GM12878 (cell line): ENCODE data around the gene SEC14L6. TPM values are rescaled to one million over a fixed set of nuclear protein-coding genes. Genes with fewer than 3 reads are reported as not detected.

ENCODE experiments used
- ATAC-seq: fragments of 200-7000 bp; cut with Tn5 transposase; 3 replicates; pipeline ENCODE4 v1.9.1; 2020; ENCODE audit warnings: mild to moderate bottlenecking, moderate library complexity
- BruUV-seq: library from RNA; stranded (reverse); fragments of 400-500 nt; replicated peaks from 2 replicates; lab custom pipeline; 2021; lab: Mats Ljungman, UMichigan
- CTCF ChIA-PET: fragments of 300-600 bp; sonication (Branson Sonifier 250); formaldehyde crosslinking; extraction: SDS; loops from one replicate; lab custom pipeline; 2021; ENCODE audit warnings: inconsistent platforms; lab: Yijun Ruan, JAX
- POLR2A ChIA-PET: fragments of 350-600 bp; formaldehyde crosslinking; extraction: SDS; loops from one replicate; lab custom pipeline; 2021; ENCODE audit warnings: inconsistent platforms; lab: Charles Lee
- RAD21 ChIA-PET: fragments of 300-600 bp; sonication (Branson Sonifier 250); formaldehyde crosslinking; loops from one replicate; lab custom pipeline; 2023; ENCODE audit warnings: antibody characterized with exemption; ENCODE audit not compliant: unreplicated experiment; lab: Charles Lee
- SMC1A ChIA-PET: fragments of 300-600 bp; sonication (Branson Sonifier 250); formaldehyde crosslinking; loops from one replicate; lab custom pipeline; 2023; ENCODE audit not compliant: unreplicated experiment, uncharacterized antibody; lab: Charles Lee
- DNase-seq: peaks from one replicate; pipeline ENCODE4 v3.0.0-alpha.2; 2011; ENCODE audit warnings: low read depth, low spot score
- FAIRE-seq: peaks from 3 replicates; lab custom pipeline; 2011; peaks lifted over from hg19 to GRCh38; lab: Jason Lieb, UNC
- H2AFZ ChIP-seq: 2 replicates; pipeline ENCODE4 v1.6.0; 2011; ENCODE audit warnings: low read depth, low read length, control low read depth; ENCODE audit not compliant: control insufficient read depth
- H3K27ac ChIP-seq: 2 replicates; pipeline ENCODE4 v1.5.1; 2011; ENCODE audit warnings: control low read depth; ENCODE audit not compliant: control insufficient read depth, insufficient read depth
- H3K27me3 ChIP-seq, 2 experiments: replicated peaks in 1 of 2; 2 replicates each; pipeline versions ENCODE4 v1.6.0 to v1.6.1; 2011; ENCODE audit warnings: low read length in 1 of 2; ENCODE audit not compliant: control insufficient read depth in 2 of 2, insufficient read depth in 2 of 2
- H3K36me3 ChIP-seq, 2 experiments: 2 replicates each; pipeline ENCODE4 v1.5.1; 2011; ENCODE audit warnings: low read length in 1 of 2; ENCODE audit not compliant: control insufficient read depth in 2 of 2, insufficient read depth in 2 of 2
- H3K4me1 ChIP-seq: 2 replicates; pipeline ENCODE4 v1.6.1; 2011; ENCODE audit warnings: mild to moderate bottlenecking, low read length, moderate library complexity, mixed read lengths; ENCODE audit not compliant: control insufficient read depth, insufficient read depth
- H3K4me2 ChIP-seq: 2 replicates; pipeline ENCODE4 v1.6.0; 2011; ENCODE audit warnings: control low read depth; ENCODE audit not compliant: control insufficient read depth, insufficient read depth
- H3K4me3 ChIP-seq: fragments of 200-600 bp; sonication (generic); 2 replicates; pipeline ENCODE4 v1.5.1; 2016
- H3K79me2 ChIP-seq: 2 replicates; pipeline ENCODE4 v1.6.0; 2011; ENCODE audit warnings: low read length; ENCODE audit not compliant: control insufficient read depth, insufficient read depth
- H3K9ac ChIP-seq: 2 replicates; pipeline ENCODE4 v1.8.0; 2011; ENCODE audit warnings: low read length, control low read depth, mixed read lengths; ENCODE audit not compliant: control insufficient read depth, insufficient read depth
- H3K9me3 ChIP-seq: replicated peaks from 3 replicates; pipeline ENCODE4 v1.5.1; 2011; ENCODE audit warnings: mild to moderate bottlenecking, low read length; ENCODE audit not compliant: control insufficient read depth, insufficient read depth
- H4K20me1 ChIP-seq: 2 replicates; pipeline ENCODE4 v1.6.0; 2011; ENCODE audit not compliant: control insufficient read depth, insufficient read depth
- ASH2L ChIP-seq: fragments of 300-600, 200-600 bp; sonication (generic); IDR thresholded peaks from 2 replicates; pipeline ENCODE4 v1.6.1; 2017; ENCODE audit warnings: low read depth, mild to moderate bottlenecking, borderline replicate concordance
- CBX3 ChIP-seq: fragments of 200-600 bp; sonication (generic); IDR thresholded peaks from 2 replicates; pipeline ENCODE4 v1.6.1; 2016; ENCODE audit warnings: low read depth, borderline replicate concordance
- EP300 ChIP-seq, 2 experiments: fragments of 150-350 bp in 1 of 2; IDR thresholded peaks; 2 replicates each; pipeline ENCODE4 v1.6.1; 2011 to 2012; ENCODE audit warnings: low read depth in 2 of 2, low read length in 2 of 2, borderline replicate concordance in 1 of 2, improper control_type of control experiment in 1 of 2, inconsistent platforms in 1 of 2; ENCODE audit not compliant: control insufficient read depth in 1 of 2
- IKZF1 ChIP-seq: fragments of 450-650 bp; conservative IDR thresholded peaks from 2 replicates; pipeline ENCODE4 v1.6.1; 2017; ENCODE audit warnings: antibody characterized with exemption, mild to moderate bottlenecking
- PML ChIP-seq: IDR thresholded peaks from 2 replicates; pipeline ENCODE4 v1.6.1; 2012; ENCODE audit warnings: low read length, inconsistent platforms
- RBBP5 ChIP-seq: fragments of 200-600 bp; sonication (generic); conservative IDR thresholded peaks from 2 replicates; pipeline ENCODE4 v1.6.1; 2016
- SPI1 ChIP-seq: IDR thresholded peaks from 2 replicates; pipeline ENCODE4 v1.6.1; 2011; ENCODE audit warnings: low read depth, mild to moderate bottlenecking, low read length, moderate library complexity, borderline replicate concordance; ENCODE audit not compliant: insufficient read depth
- STAT1 ChIP-seq: fragments of 450-650 bp; conservative IDR thresholded peaks from 2 replicates; pipeline ENCODE4 v1.6.1; 2014; ENCODE audit warnings: antibody characterized with exemption, mild to moderate bottlenecking
- STAT3 ChIP-seq: IDR thresholded peaks from 2 replicates; pipeline ENCODE4 v1.6.1; 2011; ENCODE audit warnings: low read depth, low read length, improper control_type of control experiment
- SUZ12 ChIP-seq: fragments of 200-600 bp; sonication (generic); IDR thresholded peaks from one replicate; pipeline ENCODE4 v1.6.1; 2018; ENCODE audit warnings: antibody characterized with exemption, mild to moderate bottlenecking; ENCODE audit not compliant: unreplicated experiment
- TAF1 ChIP-seq: IDR thresholded peaks from 2 replicates; pipeline ENCODE4 v1.6.1; 2011; ENCODE audit warnings: mild to moderate bottlenecking, low read depth, low read length, borderline replicate concordance
- TCF3 ChIP-seq: IDR thresholded peaks from 2 replicates; pipeline ENCODE4 v1.6.1; 2012; ENCODE audit warnings: low read depth, mild to moderate bottlenecking, low read length, borderline replicate concordance; ENCODE audit not compliant: insufficient read depth
- ZBTB33 ChIP-seq: fragments of 450-650 bp; IDR thresholded peaks from 2 replicates; pipeline ENCODE4 v1.6.1; 2017; ENCODE audit warnings: mild to moderate bottlenecking
- WGBS: methylation state at CpG from one replicate; pipeline ENCODE4 v1.1.6; 2016; ENCODE audit warnings: low lambda C conversion rate; ENCODE audit not compliant: insufficient replicate concordance, insufficient coverage; ENCODE audit errors: missing lambda C conversion rate; 5-methylcytosine and 5-hydroxymethylcytosine counted together
- in situ Hi-C: fragments of 300-500 bp; cut with MboI; formaldehyde crosslinking; loops from 9 replicates; pipeline ENCODE4 v1.14.3; 2018; ENCODE audit warnings: mixed read lengths
- intact Hi-C: fragments of 100-400 bp; cut with micrococcal nuclease; formaldehyde crosslinking; loops from one replicate; pipeline ENCODE4 v1.14.2; 2022; ENCODE audit not compliant: unreplicated experiment
- polyA plus RNA-seq, 11 experiments: library from polyadenylated mRNA; depleted of rRNA in 4 of 11; unstranded in 6 of 11; stranded (reverse) in 5 of 11; fragments of >200 nt; fragmentation: Nextera tagmentation in 4 of 11; fragmentation: Illumina TruSeq in 1 of 11; extraction: Ambion mirVana in 4 of 11; extraction: Trizol in 1 of 11; gene quantifications; 1 replicate in 1 of 11; 2 replicates in 10 of 11; pipeline versions ENCODE4 v1.2.1 to v1.2.3, GENCODE V29; 2011 to 2016; ENCODE audit warnings: inconsistent platforms in 2 of 11, missing spikeins in 2 of 11, low read depth in 1 of 11
- total RNA-seq, 4 experiments: library from RNA; depleted of rRNA in 3 of 4; stranded (reverse); fragments of >200 nt in 3 of 4; fragmentation: Illumina TruSeq in 1 of 4; extraction: Trizol in 1 of 4; gene quantifications; 2 replicates each; pipeline versions ENCODE4 v1.2.1 to v1.2.3, GENCODE V29; 2013 to 2021
- TF ChIP-seq, protein P1 (sequence below): IDR thresholded peaks from 2 replicates; pipeline ENCODE4 v1.6.1; 2011; ENCODE audit warnings: borderline replicate concordance, low read depth, mild to moderate bottlenecking, moderate library complexity, mixed read lengths, low read length; ENCODE audit not compliant: insufficient read depth; ENCODE audit errors: extremely low read length

Gene SEC14L6
- total and polyA plus RNA-seq, 10 of the 15 experiments (the other 5 are each of a cell fraction or from before 2014, with no cell fraction given) = not detected

GRCh38 chr22:30591191-30591587 is 44.6 kb upstream of the SEC14L6 start:
- Histone ChIP-seq H3K4me1 (no peaks in the 10 kb centered on the region), H3K36me3 (peaks cover 11 to 28% of the 10 kb centered on the region in 2 experiments), H3K27me3 (no peaks in the 10 kb centered on the region), H2AFZ (peak overlapping the region; percentile 58), H3K27ac (peak overlapping the region; percentile 91), H4K20me1 (no peaks in the 10 kb centered on the region), H3K79me2 (peaks cover 26% of the 10 kb centered on the region), H3K9ac (peak overlapping the region; percentile 95), H3K4me2 (peak overlapping the region; percentile 90), H3K9me3 (no peaks in the 10 kb centered on the region), H3K4me3 (peak overlapping the region; percentile 97)
- ChIA-PET SMC1A (interaction anchor here (0.7 to 1.1 kb wide), 5 partner anchors 10 to 169 kb away, joined by 3 to 5 read pairs (median 3); partner anchors contain the start of gene TCN2), POLR2A (interaction anchor here (0.6 to 1.3 kb wide), 5 partner anchors 13 to 492 kb away, joined by 3 to 7 read pairs (median 3); no protein-coding TSS in a partner anchor), CTCF (interaction anchor here (1.1 to 6.6 kb wide), 4 partner anchors 11 to 164 kb away, joined by 4 to 45 read pairs (median 6); partner anchors contain the start of genes SLC35E4 and TCN2), RAD21 (interaction anchor here (1.0 to 1.4 kb wide), 4 partner anchors 15 to 189 kb away, joined by 3 to 7 read pairs (median 4); partner anchors contain the start of genes SLC35E4 and TCN2)
- intact Hi-C loops (no loop called here), in situ Hi-C loops (no loop called here)
- DNase-seq (no peak), FAIRE-seq (peak; percentile 68), ATAC-seq (no peak)
- TSS peak; percentile 62 for BruUV-seq
- WGBS = under 1% methylated on average over 14 of the region's 14 CpGs
- TF ChIP-seq TCF3 = no peak
- TF ChIP-seq PML = 0 out of 2 replicates have a peak, but pooled peaks have one; percentile 37
- no peak for TF ChIP-seq SUZ12
- no peak for TF ChIP-seq IKZF1

GRCh38 chr22:30586414-30586813 is 39.9 kb upstream of the SEC14L6 start:
- intact Hi-C loops = no loop called here
- Histone ChIP-seq H3K4me2 (no peak overlapping the region), H3K9ac (no peak overlapping the region), H2AFZ (no peak overlapping the region), H3K4me3 (no peak overlapping the region), H3K9me3 (no peaks in the 10 kb centered on the region), H3K36me3 (peaks cover 42 to 47% of the 10 kb centered on the region in 2 experiments), H3K79me2 (peaks cover 23% of the 10 kb centered on the region), H4K20me1 (no peaks in the 10 kb centered on the region), H3K4me1 (no peaks in the 10 kb centered on the region), H3K27ac (no peak overlapping the region), H3K27me3 (no peaks in the 10 kb centered on the region)
- DNase-seq = no peak
- ChIA-PET RAD21 (no interaction called here), SMC1A (no interaction called here), CTCF (interaction anchor here (1.5 kb wide), 1 partner anchor 20 kb away, joined by 5 read pairs; no protein-coding TSS in a partner anchor), POLR2A (interaction anchor here (0.7 kb wide), 1 partner anchor 391 kb away, joined by 3 read pairs; no protein-coding TSS in a partner anchor)
- in situ Hi-C loops = no loop called here
- no TSS peak for BruUV-seq
- no peak for ATAC-seq
- FAIRE-seq = no peak
- WGBS = 91% methylated on average over 8 of the region's 8 CpGs
- TF ChIP-seq ASH2L (no peak), STAT3 (no peak), RBBP5 (no peak), TAF1 (no peak), ZBTB33 (no peak), CBX3 (no peak), STAT1 (no peak), SPI1 (no peak), EP300 (IDR thresholded peaks at IDR 0.05; ENCODE audit: borderline replicate concordance in 1 of 2, control insufficient read depth in 1 of 2, low read depth in 2 of 2, low read length in 2 of 2) (no peak)
- TF ChIP-seq, protein P1, sequence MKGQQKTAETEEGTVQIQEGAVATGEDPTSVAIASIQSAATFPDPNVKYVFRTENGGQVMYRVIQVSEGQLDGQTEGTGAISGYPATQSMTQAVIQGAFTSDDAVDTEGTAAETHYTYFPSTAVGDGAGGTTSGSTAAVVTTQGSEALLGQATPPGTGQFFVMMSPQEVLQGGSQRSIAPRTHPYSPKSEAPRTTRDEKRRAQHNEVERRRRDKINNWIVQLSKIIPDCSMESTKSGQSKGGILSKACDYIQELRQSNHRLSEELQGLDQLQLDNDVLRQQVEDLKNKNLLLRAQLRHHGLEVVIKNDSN = no peak
